Neutrophil (primary cell): Measurements from ENCODE around the gene FOXJ1.

Experiments
- H3K27ac ChIP-seq: fragments of 200-600 bp; sonication (generic); 2 replicates; pipeline ENCODE4 v1.5.1; 2016; ENCODE audit warnings: mild to moderate bottlenecking, moderate library complexity
- H3K27me3 ChIP-seq: fragments of 200-600 bp; sonication (generic); 2 replicates; pipeline ENCODE4 v1.6.0; 2016; ENCODE audit warnings: mild to moderate bottlenecking
- H3K36me3 ChIP-seq: fragments of 200-600 bp; sonication (generic); 2 replicates; pipeline ENCODE4 v1.5.1; 2017
- H3K4me1 ChIP-seq, 2 experiments: fragments of 200-600 bp in 1 of 2; sonication (generic) in 1 of 2; 1 replicate in 1 of 2; 2 replicates in 1 of 2; pipeline versions ENCODE4 v1.5.1 to v1.6.1; 2013 to 2016; ENCODE audit warnings: low read depth in 1 of 2, low read length in 1 of 2, mild to moderate bottlenecking in 1 of 2, moderate library complexity in 1 of 2; ENCODE audit not compliant: control insufficient read depth in 1 of 2, insufficient read depth in 1 of 2
- H3K4me3 ChIP-seq, 2 experiments: fragments of 200-600 bp in 1 of 2; sonication (generic) in 1 of 2; 1 replicate in 1 of 2; 2 replicates in 1 of 2; pipeline ENCODE4 v1.5.1; 2013 to 2016; ENCODE audit warnings: low read depth in 1 of 2, low read length in 1 of 2, mild to moderate bottlenecking in 1 of 2, moderate library complexity in 1 of 2
- H3K9me3 ChIP-seq: fragments of 200-600 bp; sonication (generic); 2 replicates; pipeline ENCODE4 v1.5.1; 2016
- CTCF ChIP-seq: fragments of 200-600 bp; sonication (generic); IDR thresholded peaks from 2 replicates; pipeline ENCODE4 v1.5.1; 2016; ENCODE audit warnings: antibody characterized with exemption

Gene FOXJ1

GRCh38 chr17:76119409-76120371, 21.4 kb downstream of the FOXJ1 start:
- Histone ChIP-seq H3K27me3 (peaks cover 9% of the 10 kb centered on the region), H3K36me3 (no peaks in the 10 kb centered on the region), H3K9me3 (no peaks in the 10 kb centered on the region), H3K27ac (no peak overlapping the region), H3K4me3 (no peak overlapping the region), H3K4me1 (peaks cover 7 to 10% of the 10 kb centered on the region in 2 experiments)
- TF ChIP-seq CTCF, result no peak

- Histone ChIP-seq H3K9me3 (no peaks in the 10 kb centered on the region), H3K36me3 (no peaks in the 10 kb centered on the region), H3K27me3 (no peaks in the 10 kb centered on the region), H3K4me3 (no peak overlapping the region), H3K27ac (no peak overlapping the region), H3K4me1 (no peaks in the 10 kb centered on the region)
- TF ChIP-seq CTCF, result no peak
Measured at GRCh38 chr17:76115138-76115754, 25.8 kb downstream of the FOXJ1 start.

GRCh38 chr17:76111956-76112355, 29.1 kb downstream of the FOXJ1 start:
- Histone ChIP-seq H3K9me3 (no peaks in the 10 kb centered on the region), H3K4me3 (no peak overlapping the region), H3K27me3 (no peaks in the 10 kb centered on the region), H3K27ac (no peak overlapping the region), H3K36me3 (no peaks in the 10 kb centered on the region), H3K4me1 (peaks cover under 1 to 1% of the 10 kb centered on the region in 2 experiments)
- TF ChIP-seq CTCF, result no peak

- Histone ChIP-seq H3K9me3 (no peaks in the 10 kb centered on the region), H3K36me3 (no peaks in the 10 kb centered on the region), H3K4me1 (peaks cover 36 to 40% of the 10 kb centered on the region in 2 experiments), H3K27me3 (no peaks in the 10 kb centered on the region), H3K27ac (no peak overlapping the region), H3K4me3 (no peak overlapping the region)
- TF ChIP-seq CTCF, result no peak
Measured at GRCh38 chr17:76107509-76107908, 33.5 kb downstream of the FOXJ1 start.

GRCh38 chr17:76106703-76107102, 34.3 kb downstream of the FOXJ1 start:
- H3K4me1 ChIP-seq, result peaks cover 37 to 40% of the 10 kb centered on the region in 2 experiments
- no peaks in the 10 kb centered on the region for H3K9me3 ChIP-seq
- no peaks in the 10 kb centered on the region for H3K27me3 ChIP-seq
- peak overlapping the region; percentile 57 for H3K27ac ChIP-seq
- no peak for TF ChIP-seq CTCF
- H3K4me3 ChIP-seq, result no peak overlapping the region
- H3K36me3 ChIP-seq, result peaks cover 3% of the 10 kb centered on the region
